Measurements from ENCODE around the gene BCO1. TPM values are rescaled to one million over a fixed set of nuclear protein-coding genes. Genes with fewer than 3 reads are reported as not detected.

BCO1 gene
- total RNA-seq, 1 experiment from 2014 or later: not detected

DNA sequence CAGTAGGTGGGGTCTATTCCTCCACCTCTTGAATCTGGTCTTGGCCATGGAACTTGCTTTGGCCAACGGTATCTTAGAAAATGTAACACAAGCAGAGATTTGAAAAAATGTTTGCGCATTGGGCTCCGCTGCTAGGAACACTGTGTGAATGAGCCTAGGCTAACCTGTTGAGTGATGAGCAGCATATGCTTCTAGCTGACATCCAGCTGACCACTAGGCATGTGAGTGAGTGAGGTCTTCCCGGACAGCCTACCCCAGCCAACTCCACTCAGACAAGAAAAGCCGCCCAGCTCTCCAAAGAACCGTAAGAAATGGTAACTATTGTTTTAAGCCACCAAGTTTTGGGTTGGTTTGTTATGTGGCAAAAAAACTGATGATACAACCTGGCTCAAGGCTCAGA lies 31.4 kb upstream of the BCO1 start:
- DNase-seq (ENCODE audit: unreplicated experiment): no peak
- Mint-ChIP-seq H3K4me3 (ENCODE audit: unreplicated experiment) (no peak overlapping the region), H3K27ac (ENCODE audit: low read depth, unreplicated experiment) (no peak overlapping the region), H3K36me3 (ENCODE audit: insufficient read depth, unreplicated experiment) (no peaks in the 10 kb centered on the region), H3K27me3 (ENCODE audit: insufficient read depth, unreplicated experiment) (peaks cover 24% of the 10 kb centered on the region), H3K9me3 (ENCODE audit: unreplicated experiment) (no peaks in the 10 kb centered on the region), H3K4me1 (ENCODE audit: insufficient read depth, unreplicated experiment) (no peaks in the 10 kb centered on the region)
- intact Hi-C loops (cut with micrococcal nuclease): loop anchor here (10.0 kb wide), 1 partner anchor 158 kb away; no protein-coding TSS in a partner anchor
- no TSS peak for BruUV-seq (replicated peaks)
- TF ChIP-seq, protein P1, sequence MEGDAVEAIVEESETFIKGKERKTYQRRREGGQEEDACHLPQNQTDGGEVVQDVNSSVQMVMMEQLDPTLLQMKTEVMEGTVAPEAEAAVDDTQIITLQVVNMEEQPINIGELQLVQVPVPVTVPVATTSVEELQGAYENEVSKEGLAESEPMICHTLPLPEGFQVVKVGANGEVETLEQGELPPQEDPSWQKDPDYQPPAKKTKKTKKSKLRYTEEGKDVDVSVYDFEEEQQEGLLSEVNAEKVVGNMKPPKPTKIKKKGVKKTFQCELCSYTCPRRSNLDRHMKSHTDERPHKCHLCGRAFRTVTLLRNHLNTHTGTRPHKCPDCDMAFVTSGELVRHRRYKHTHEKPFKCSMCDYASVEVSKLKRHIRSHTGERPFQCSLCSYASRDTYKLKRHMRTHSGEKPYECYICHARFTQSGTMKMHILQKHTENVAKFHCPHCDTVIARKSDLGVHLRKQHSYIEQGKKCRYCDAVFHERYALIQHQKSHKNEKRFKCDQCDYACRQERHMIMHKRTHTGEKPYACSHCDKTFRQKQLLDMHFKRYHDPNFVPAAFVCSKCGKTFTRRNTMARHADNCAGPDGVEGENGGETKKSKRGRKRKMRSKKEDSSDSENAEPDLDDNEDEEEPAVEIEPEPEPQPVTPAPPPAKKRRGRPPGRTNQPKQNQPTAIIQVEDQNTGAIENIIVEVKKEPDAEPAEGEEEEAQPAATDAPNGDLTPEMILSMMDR (IDR thresholded peaks at IDR 0.05; ENCODE audit: unreplicated experiment): no peak
- ChIA-PET POLR2A (no interaction called here), CTCF (interaction anchor here (0.9 to 3.4 kb wide), 2 partner anchors 9 to 10 kb away, joined by 3 to 29 read pairs; no protein-coding TSS in a partner anchor)

DNA sequence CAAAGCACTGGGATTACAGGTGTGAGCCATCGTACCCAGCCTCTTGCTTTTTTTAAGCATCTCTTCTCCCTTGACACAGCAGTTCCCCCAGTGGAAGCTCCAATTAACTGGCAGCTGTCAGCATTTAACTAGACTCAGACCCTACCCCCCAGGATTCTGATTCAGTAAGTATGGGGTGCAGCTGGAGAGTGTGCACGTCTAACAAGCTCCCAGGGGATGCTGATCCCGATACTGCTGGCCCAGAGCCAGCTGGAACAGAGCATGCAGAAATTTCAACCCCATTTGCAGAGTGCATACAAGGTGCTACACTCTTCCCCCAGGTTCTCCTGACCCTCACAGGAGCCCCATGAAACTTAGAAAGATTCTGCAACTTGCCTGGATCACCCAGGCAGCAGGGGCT lies 27.7 kb upstream of the BCO1 start:
- Mint-ChIP-seq H3K27me3 (ENCODE audit: insufficient read depth, unreplicated experiment) (peaks cover 14% of the 10 kb centered on the region), H3K4me1 (ENCODE audit: insufficient read depth, unreplicated experiment) (no peaks in the 10 kb centered on the region), H3K9me3 (ENCODE audit: unreplicated experiment) (no peaks in the 10 kb centered on the region), H3K4me3 (ENCODE audit: unreplicated experiment) (no peak overlapping the region), H3K36me3 (ENCODE audit: insufficient read depth, unreplicated experiment) (no peaks in the 10 kb centered on the region), H3K27ac (ENCODE audit: low read depth, unreplicated experiment) (no peak overlapping the region)
- DNase-seq (ENCODE audit: unreplicated experiment): no peak
- TF ChIP-seq, protein P1 (IDR thresholded peaks at IDR 0.05; ENCODE audit: unreplicated experiment): no peak
- ChIA-PET CTCF (interaction anchor here (0.7 kb wide), 1 partner anchor 521 kb away, joined by 4 read pairs; no protein-coding TSS in a partner anchor), POLR2A (no interaction called here)
- BruUV-seq (replicated peaks): no TSS peak
- intact Hi-C loops (cut with micrococcal nuclease): no loop called here

DNA sequence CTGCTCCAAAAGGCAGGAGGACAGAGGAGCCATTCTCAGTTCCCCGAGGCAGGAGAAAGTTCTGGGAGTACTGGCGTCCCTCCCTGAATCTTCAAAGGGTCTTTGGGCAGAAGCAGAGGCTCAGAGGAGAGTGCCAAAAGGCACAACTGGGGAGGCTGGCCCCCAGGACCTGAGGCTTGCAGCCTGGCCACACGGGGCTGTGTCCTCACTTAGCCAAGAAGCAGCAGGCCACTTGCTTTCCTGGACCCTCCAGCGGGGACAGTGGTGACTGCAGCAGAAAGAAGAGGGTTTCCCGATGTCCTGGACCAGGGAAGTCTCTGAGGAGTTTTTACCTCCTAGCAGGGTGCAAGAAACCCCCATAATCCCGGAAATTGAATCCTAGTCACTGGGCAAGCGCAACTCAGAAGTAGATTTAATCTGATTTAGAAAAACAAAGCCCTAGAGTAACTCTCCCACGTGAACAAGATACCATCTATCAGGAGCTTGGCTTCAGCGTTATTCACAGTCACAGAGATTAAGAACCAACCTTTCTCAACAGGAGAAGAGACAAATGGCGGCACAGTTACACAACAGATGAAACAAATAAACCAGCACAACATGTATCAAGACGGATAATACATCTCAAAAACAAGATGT lies 25.5 kb upstream of the BCO1 start:
- Mint-ChIP-seq H3K4me3 (ENCODE audit: unreplicated experiment) (no peak overlapping the region), H3K9me3 (ENCODE audit: unreplicated experiment) (no peaks in the 10 kb centered on the region), H3K27ac (ENCODE audit: low read depth, unreplicated experiment) (no peak overlapping the region), H3K4me1 (ENCODE audit: insufficient read depth, unreplicated experiment) (no peaks in the 10 kb centered on the region), H3K36me3 (ENCODE audit: insufficient read depth, unreplicated experiment) (no peaks in the 10 kb centered on the region), H3K27me3 (ENCODE audit: insufficient read depth, unreplicated experiment) (peaks cover 14% of the 10 kb centered on the region)
- BruUV-seq (replicated peaks): no TSS peak
- no peak for DNase-seq (ENCODE audit: unreplicated experiment)
- TF ChIP-seq, protein P1 (IDR thresholded peaks at IDR 0.05; ENCODE audit: unreplicated experiment): no peak
- intact Hi-C loops (cut with micrococcal nuclease): no loop called here
- POLR2A ChIA-PET: no interaction called here
- CTCF ChIA-PET: no interaction called here

DNA sequence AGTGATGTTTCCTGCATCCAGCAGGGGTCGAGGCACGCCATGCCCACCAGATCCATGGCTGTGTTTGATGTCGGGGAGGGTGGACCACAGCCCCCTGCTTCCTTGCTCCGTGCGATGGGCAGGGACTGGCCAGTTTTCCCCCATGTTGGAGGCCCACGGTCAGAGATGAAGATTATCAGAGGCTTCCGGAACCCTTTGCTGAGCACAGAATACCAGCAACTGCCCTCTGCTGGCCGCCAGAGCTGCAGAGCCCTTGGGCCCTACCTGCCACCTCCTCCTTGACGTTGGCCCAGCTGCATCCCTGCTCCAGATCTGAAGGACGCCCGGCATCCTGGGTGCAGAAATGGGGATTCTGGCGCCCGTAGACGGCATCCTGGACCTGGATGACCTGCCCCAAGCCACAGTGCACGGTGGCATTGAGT lies 23.7 kb upstream of the BCO1 start:
- CTCF ChIA-PET: interaction anchor here (1.1 to 4.3 kb wide), 2 partner anchors 9 to 88 kb away, joined by 3 to 29 read pairs; no protein-coding TSS in a partner anchor
- no peaks in the 10 kb centered on the region for H3K36me3 Mint-ChIP-seq (ENCODE audit: insufficient read depth, unreplicated experiment)
- peaks cover 14% of the 10 kb centered on the region for H3K27me3 Mint-ChIP-seq (ENCODE audit: insufficient read depth, unreplicated experiment)
- H3K9me3 Mint-ChIP-seq (ENCODE audit: unreplicated experiment): no peaks in the 10 kb centered on the region
- DNase-seq (ENCODE audit: unreplicated experiment): no peak
- H3K4me3 Mint-ChIP-seq (ENCODE audit: unreplicated experiment): no peak overlapping the region
- intact Hi-C loops (cut with micrococcal nuclease): no loop called here
- BruUV-seq (replicated peaks): no TSS peak
- POLR2A ChIA-PET: no interaction called here
- TF ChIP-seq, protein P1 (IDR thresholded peaks at IDR 0.05; ENCODE audit: unreplicated experiment): peak; percentile 24
- no peak overlapping the region for H3K27ac Mint-ChIP-seq (ENCODE audit: low read depth, unreplicated experiment)
- no peaks in the 10 kb centered on the region for H3K4me1 Mint-ChIP-seq (ENCODE audit: insufficient read depth, unreplicated experiment)
